GM18951 (cell line): Measurements from ENCODE around the gene PIK3IP1.
"Not testable (repeated sequence)": the region's sequence is repeated elsewhere in the genome, so short reads cannot be mapped to it uniquely, and the experiment has no call there.

Source experiments
- POLR2A ChIP-seq: IDR thresholded peaks from 4 replicates; pipeline ENCODE4 v1.6.1; 2011; ENCODE audit warnings: mild to moderate bottlenecking; ENCODE audit not compliant: insufficient read length, insufficient read depth; ENCODE audit errors: extremely low read depth
- in situ Hi-C: fragments of 300-500 bp; cut with MboI; formaldehyde crosslinking; loops from one replicate; pipeline ENCODE4 v1.12.0; 2022; ENCODE audit warnings: low sequenced_read_pairs, mixed read lengths, inconsistent platforms; ENCODE audit not compliant: unreplicated experiment

PIK3IP1 gene

DNA sequence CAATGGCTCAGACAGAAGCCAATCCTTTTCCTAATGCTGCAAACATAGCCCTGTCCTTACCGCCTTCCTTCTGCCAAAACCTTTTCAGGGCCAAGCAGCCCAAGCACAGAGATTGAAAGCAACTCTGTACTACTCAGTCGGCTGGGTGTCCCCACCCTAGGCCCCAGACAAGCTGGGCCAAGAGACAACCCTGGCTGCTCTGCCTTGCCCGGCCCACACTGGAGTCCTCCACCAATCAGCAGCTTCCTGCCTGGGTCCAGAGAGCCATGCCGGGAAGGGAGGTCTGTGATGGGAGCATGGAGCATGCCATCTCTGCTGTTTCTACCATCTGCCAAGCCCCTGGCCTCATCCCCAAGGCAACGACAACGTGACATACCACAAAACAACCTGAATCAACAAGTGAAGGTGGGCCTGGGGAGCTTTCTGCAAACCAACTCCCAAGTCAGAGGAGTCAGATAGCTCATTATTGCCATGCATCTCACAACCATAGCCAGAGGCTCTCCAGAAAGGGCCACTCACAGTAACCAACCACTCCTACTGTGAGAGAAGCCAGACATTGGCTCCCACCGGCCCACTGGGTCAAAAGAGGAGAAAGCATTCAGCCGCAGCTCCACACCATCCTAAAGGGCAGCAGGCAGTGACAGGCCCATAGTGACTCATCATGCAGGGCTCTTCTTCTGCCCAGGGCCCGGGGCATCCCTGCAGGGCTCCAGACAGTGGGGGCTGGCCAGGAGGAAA is 35.7 kb upstream of the PIK3IP1 start:
- in situ Hi-C loops: no loop called here
- no peak for TF ChIP-seq POLR2A

- in situ Hi-C loops: no loop called here
- no peak for TF ChIP-seq POLR2A
Observed at GRCh38 chr22:31326877-31327276, 34.6 kb upstream of the PIK3IP1 start.

- in situ Hi-C loops: no loop called here
- no peak for TF ChIP-seq POLR2A
Observed at GRCh38 chr22:31323578-31324550, 31.6 kb upstream of the PIK3IP1 start.

DNA sequence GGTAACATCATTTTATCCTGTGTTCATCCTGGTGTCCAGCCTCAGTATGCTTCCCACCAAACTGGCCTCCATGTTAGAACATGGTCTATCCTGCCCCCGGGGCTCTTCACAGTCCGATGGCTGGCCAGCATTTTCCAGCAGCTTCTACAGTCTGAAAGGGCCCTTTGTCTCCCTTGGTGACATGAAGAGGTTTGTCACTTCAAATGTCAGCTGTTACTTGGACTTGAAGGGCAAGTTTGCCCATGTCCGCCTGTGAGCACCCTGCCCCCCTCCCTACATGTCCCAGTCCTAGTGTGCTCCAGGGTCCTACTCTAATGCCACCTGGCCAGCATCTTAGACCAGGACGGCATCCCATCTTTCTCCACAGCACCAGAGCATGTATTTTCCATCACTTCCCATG is 29.1 kb upstream of the PIK3IP1 start:
- no peak for TF ChIP-seq POLR2A
- in situ Hi-C loops: no loop called here

DNA sequence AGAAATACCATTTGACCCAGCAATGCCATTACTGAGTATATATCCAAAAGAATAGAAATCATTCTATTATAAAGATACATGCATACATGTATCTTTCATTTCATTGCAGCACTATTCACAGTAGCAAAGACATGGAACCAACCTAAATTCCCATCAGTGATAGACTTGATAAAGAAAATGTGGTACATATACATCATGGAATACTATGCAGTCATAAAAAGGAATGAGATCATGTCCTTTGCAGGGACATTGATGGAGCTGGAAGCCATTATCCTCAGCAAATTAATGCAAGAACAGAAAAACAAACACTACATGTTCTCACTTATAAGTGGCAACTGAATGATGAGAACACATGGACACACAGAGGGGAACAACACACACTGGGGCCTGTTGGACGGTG is 21.9 kb upstream of the PIK3IP1 start:
- in situ Hi-C loops: not testable (repeated sequence)

GRCh38 chr22:31313366-31314147 is 21.3 kb upstream of the PIK3IP1 start:
- in situ Hi-C loops: no loop called here
- no peak for TF ChIP-seq POLR2A

DNA sequence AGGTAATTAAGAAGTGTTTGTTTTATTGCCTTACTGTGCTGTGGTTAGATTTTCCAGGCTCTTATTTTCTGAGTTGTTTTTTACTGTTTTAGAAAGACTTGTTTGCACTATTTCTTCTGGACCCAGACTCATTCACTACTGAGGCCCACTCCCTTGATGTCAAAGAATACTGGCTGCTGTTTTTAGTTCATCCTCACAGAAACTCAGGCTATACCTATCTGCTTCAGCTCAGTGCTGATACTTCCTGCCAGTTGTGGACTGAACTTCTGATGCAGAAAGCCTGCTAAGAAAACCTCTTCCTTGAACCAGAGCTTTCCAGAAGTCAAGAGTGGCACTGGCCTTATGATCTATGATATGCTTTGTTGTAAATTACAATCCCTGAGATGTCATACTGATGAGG is 15.9 kb upstream of the PIK3IP1 start:
- no peak for TF ChIP-seq POLR2A
- in situ Hi-C loops: no loop called here

DNA sequence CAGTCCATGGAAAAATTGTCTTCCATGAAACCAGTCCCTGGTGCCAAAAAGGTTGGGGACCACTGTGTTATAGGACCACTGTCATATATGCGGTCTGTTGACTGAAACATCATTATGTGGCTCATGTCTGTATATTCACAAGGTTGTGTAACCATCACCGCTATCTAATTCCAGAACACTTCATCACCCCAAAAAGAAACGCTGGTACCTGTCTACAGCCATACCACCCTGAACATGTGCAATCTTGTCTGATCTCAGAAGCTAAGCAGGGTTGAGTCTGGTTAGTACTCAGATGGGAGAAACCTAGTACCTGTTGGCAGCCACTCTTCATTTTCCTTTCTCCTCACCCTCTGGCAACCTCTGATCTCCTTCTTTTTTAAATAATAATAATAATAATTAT is 12.9 kb upstream of the PIK3IP1 start:
- no peak for TF ChIP-seq POLR2A
- in situ Hi-C loops: no loop called here

DNA sequence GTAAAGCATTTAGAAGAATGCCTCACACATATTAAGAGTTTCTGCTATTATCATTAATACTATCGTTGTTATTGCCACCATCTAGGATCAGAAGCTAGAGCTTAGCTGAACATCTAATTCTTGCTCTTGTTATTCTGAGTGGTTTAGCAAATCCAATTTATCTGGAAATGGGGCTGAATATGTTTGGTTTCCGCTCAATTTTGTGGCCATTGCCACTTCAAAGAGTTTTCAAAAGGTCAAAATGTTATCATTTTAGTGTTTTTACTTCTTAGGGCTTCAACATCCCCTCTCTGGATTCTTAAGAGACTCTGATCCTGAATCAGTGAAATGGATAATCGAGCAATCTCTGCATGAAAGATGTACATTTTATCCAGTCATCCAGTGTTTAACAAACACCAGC is 10.2 kb upstream of the PIK3IP1 start:
- in situ Hi-C loops: no loop called here
- TF ChIP-seq POLR2A: no peak

DNA sequence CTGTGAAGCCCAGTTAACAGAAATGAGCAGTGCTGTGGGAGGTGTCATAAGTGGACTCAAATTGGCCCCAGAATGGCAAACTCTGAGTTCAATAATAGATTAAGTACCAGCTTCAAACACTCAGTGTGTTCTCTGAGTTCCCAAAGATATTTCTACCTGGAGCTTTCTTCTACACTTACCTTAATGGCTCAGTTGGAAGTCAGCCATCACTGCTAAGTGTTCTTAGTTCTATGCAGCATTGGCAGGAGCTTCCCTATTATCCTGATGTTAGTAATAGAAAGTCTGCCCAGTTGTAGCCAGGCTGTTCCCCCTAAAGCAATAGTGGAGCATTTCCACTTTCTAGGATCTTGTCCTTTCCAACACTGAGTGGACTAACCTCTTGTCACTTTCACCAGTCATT is 9.7 kb upstream of the PIK3IP1 start:
- no peak for TF ChIP-seq POLR2A
- in situ Hi-C loops: no loop called here

DNA sequence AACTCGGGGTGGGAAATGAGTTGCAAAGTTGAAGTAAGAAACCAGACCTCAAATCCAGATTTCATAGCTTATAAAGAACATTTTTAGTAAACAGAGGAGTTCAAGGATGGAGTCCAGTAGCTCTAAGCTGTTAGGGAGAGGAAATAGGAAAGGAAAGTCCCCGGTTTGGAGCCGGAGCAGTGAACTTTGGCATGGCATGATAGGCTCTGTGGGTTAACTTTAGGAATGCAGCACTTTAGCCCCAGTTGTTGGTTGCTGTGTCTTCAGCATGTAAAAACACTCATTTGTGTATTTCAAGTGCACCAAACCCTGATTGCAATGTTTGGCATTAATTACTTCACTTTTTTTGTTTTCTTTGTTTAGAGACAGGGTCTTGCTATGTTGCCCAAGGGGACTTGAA is 8.6 kb upstream of the PIK3IP1 start:
- in situ Hi-C loops: no loop called here
- TF ChIP-seq POLR2A: no peak

DNA sequence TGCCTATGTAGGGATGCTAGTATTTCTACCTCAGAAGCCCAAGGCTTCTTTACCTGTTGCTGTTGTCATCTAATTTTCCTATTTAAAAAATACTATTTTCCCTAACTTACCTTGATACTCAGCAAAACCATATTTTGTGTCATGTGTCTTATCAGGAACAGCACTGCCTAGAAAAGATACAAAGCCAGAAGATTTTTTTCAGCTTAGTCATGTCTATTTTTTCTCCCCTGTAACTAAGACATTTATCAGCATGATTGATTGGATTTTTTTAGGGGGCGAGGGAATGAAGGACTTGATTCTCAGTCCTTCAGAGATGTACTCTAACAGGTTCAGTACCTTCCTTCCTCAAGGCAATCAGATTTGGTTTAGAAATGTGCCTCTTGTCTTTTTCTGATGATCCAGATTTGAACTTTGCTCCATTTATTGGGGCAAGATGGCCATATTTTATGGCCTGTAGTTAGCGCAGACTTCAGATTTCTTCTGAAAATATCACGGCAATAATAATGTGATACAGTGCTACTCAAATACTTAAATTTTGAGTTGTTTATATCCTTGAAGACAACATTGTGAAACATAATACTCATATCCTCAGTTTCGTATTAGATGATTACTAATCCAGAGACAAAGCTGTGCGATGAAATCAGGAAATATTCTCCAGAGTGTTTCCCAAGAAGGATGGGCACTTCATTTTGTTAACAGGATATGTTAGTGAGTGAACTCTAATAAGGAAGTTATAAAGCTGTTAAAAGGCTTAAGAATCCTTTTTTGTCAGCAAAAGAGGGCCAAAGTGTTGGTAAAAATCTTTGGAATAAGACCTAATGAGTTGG is 3.8 kb upstream of the PIK3IP1 start:
- TF ChIP-seq POLR2A: no peak
- in situ Hi-C loops: no loop called here

GRCh38 chr22:31295360-31295759 is 3.1 kb upstream of the PIK3IP1 start:
- TF ChIP-seq POLR2A: no peak
- in situ Hi-C loops: no loop called here
